Upper lobe of left lung (tissue), 6 donors: ENCODE results near the gene MRPL40. TPM values are rescaled to one million over a fixed set of nuclear protein-coding genes. Genes with fewer than 3 reads are reported as not detected.

Source experiments
- ATAC-seq, 2 donors: fragments of 200-7000 bp; cut with Tn5 transposase; one replicate each; pipeline ENCODE4 v1.9.1; 2022; ENCODE audit warnings: mild to moderate bottlenecking in 2 of 2, moderate library complexity in 2 of 2; ENCODE audit not compliant: low FRiP score in 2 of 2
- DNase-seq, 2 donors: peaks; one replicate each; pipeline ENCODE4 v3.0.0-alpha.2; 2019 to 2020
- H3K27ac ChIP-seq, 4 donors: fragments of 200-600 bp; sonication (generic); one replicate each; pipeline ENCODE4 v1.5.1; 2016 to 2019
- H3K27me3 ChIP-seq, 4 donors: fragments of 200-600 bp; sonication (generic); one replicate each; pipeline ENCODE4 v1.5.1; 2017 to 2019
- H3K36me3 ChIP-seq, 4 donors: fragments of 200-600 bp; sonication (generic); one replicate each; pipeline ENCODE4 v1.5.1; 2016 to 2019
- H3K4me1 ChIP-seq, 4 donors: fragments of 200-600 bp; sonication (generic); one replicate each; pipeline ENCODE4 v1.5.1; 2018 to 2019
- H3K4me3 ChIP-seq, 4 donors: fragments of 200-600 bp; sonication (generic); one replicate each; pipeline ENCODE4 v1.5.1; 2017 to 2019; ENCODE audit warnings: mild to moderate bottlenecking in 2 of 4, moderate library complexity in 1 of 4
- H3K9me3 ChIP-seq, 4 donors: fragments of 200-600 bp; sonication (generic); one replicate each; pipeline ENCODE4 v1.5.1; 2018 to 2019
- EP300 ChIP-seq, 4 donors: sonication (generic); formaldehyde crosslinking; IDR thresholded peaks; one replicate each; pipeline ENCODE4 v1.5.1; 2017; ENCODE audit warnings: antibody characterized with exemption in 4 of 4, control low read depth in 2 of 4
- POLR2A ChIP-seq, 4 donors: fragments of 450-650 bp; IDR thresholded peaks; one replicate each; pipeline ENCODE4 v1.5.1; 2016 to 2017; ENCODE audit warnings: antibody characterized with exemption in 4 of 4, mild to moderate bottlenecking in 2 of 4
- POLR2AphosphoS5 ChIP-seq, 2 donors: sonication (generic); formaldehyde crosslinking; IDR thresholded peaks; one replicate each; pipeline ENCODE4 v1.5.1; 2017; ENCODE audit warnings: antibody characterized with exemption in 2 of 2
- WGBS, 2 donors: methylation state at CpG; one replicate each; pipeline ENCODE4 v1.1.5; 2017 to 2018; 5-methylcytosine and 5-hydroxymethylcytosine counted together
- total RNA-seq, 6 donors: library from RNA; depleted of rRNA in 4 of 6; stranded (reverse); fragments of >200 nt in 4 of 6; gene quantifications; one replicate each; pipeline versions ENCODE4 v1.1.0 to v1.2.1, GENCODE V29; 2016 to 2021
- TF ChIP-seq, protein P1 (sequence below), 6 experiments: fragments of 450-650 bp in 4 of 6; fragments of 200-600 bp in 2 of 6; sonication (generic) in 2 of 6; IDR thresholded peaks; one replicate each; pipeline ENCODE4 v1.5.1; 2016 to 2019; ENCODE audit warnings: antibody characterized with exemption in 6 of 6
- donor health status: DM: no; HTN: no; CAD: no; lungs with moderate emphysema.
- donor health status: DM: no; HTN: yes; CAD: no; lungs with severe emphysema.

MRPL40 gene
- total RNA-seq, 6 donors from 2014 or later: 18.9 to 27.3 (median 22.9) TPM

DNA sequence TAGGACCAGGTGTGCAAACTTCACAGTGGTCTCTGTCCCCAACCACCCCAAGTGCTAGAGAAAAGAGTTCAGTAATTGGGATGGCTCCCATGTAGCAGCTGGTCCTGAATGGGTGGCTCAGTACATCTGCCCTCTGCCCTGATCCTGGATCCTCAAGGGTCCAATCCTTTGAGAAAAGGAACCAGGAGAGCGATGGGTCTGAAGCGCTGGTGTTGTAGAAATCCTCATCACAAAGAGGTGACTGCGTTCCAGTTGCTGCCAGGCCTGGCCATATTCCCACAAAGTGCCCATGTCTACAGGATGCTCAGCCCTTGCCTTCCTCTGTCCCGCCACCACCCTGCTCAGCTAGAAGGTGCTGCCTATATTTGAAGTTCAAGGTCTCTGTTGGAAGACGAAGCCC, 21.4 kb downstream of the MRPL40 start:
- ATAC-seq: no peak
- peaks cover 0 to 3% (median under 1%) of the 10 kb centered on the region in 4 donors for H3K4me1 ChIP-seq
- H3K9me3 ChIP-seq: no peaks in the 10 kb centered on the region
- peaks cover 24 to 82% (median 67%) of the 10 kb centered on the region in 4 donors for H3K36me3 ChIP-seq
- no peak for TF ChIP-seq POLR2A (IDR thresholded peaks at IDR 0.05)
- TF ChIP-seq POLR2AphosphoS5 (IDR thresholded peaks at IDR 0.05): no peak
- no peak for TF ChIP-seq EP300 (IDR thresholded peaks at IDR 0.05)
- TF ChIP-seq, protein P1, sequence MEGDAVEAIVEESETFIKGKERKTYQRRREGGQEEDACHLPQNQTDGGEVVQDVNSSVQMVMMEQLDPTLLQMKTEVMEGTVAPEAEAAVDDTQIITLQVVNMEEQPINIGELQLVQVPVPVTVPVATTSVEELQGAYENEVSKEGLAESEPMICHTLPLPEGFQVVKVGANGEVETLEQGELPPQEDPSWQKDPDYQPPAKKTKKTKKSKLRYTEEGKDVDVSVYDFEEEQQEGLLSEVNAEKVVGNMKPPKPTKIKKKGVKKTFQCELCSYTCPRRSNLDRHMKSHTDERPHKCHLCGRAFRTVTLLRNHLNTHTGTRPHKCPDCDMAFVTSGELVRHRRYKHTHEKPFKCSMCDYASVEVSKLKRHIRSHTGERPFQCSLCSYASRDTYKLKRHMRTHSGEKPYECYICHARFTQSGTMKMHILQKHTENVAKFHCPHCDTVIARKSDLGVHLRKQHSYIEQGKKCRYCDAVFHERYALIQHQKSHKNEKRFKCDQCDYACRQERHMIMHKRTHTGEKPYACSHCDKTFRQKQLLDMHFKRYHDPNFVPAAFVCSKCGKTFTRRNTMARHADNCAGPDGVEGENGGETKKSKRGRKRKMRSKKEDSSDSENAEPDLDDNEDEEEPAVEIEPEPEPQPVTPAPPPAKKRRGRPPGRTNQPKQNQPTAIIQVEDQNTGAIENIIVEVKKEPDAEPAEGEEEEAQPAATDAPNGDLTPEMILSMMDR (IDR thresholded peaks at IDR 0.05): no peak
- WGBS, 2 donors: 98 to 100% methylated on average over 3 to 5 of the region's 5 CpGs
- H3K27ac ChIP-seq: no peak overlapping the region
- peak in 1 of 2 donors; percentile 5 for DNase-seq
- H3K27me3 ChIP-seq: no peaks in the 10 kb centered on the region
- H3K4me3 ChIP-seq: no peak overlapping the region

DNA sequence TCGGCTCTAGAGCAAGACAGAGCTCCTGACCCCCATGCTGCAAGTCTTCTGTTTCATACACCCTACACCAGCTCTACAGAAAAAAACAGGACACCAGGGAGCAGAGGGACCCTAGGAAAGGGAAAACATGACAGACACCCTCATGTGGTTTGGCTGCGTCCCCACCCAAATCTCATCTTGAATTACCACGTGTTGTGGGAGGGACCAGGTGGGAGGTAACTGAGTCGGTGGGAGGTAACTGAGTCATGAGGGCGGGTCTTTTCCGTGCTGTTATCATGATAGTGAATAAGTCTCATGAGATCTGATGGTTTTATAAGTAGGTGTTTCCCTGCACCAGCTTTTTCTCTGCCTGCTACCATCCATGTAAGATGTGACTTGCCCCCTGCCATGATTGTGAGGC, 21.8 kb downstream of the MRPL40 start:
- TF ChIP-seq EP300 (IDR thresholded peaks at IDR 0.05) (no peak), POLR2A (IDR thresholded peaks at IDR 0.05) (no peak), POLR2AphosphoS5 (IDR thresholded peaks at IDR 0.05) (no peak)
- TF ChIP-seq, protein P1 (IDR thresholded peaks at IDR 0.05): no peak
- Histone ChIP-seq H3K4me1 (no peaks in the 10 kb centered on the region), H3K9me3 (no peaks in the 10 kb centered on the region), H3K27me3 (no peaks in the 10 kb centered on the region), H3K4me3 (no peak overlapping the region), H3K27ac (no peak overlapping the region), H3K36me3 (peaks cover 24 to 86% (median 69%) of the 10 kb centered on the region in 4 donors)
- DNase-seq (peak in 1 of 2 donors; percentile 4), ATAC-seq (no peak)
- WGBS, 2 donors: 89% methylated on average over 6 of the region's 6 CpGs

DNA sequence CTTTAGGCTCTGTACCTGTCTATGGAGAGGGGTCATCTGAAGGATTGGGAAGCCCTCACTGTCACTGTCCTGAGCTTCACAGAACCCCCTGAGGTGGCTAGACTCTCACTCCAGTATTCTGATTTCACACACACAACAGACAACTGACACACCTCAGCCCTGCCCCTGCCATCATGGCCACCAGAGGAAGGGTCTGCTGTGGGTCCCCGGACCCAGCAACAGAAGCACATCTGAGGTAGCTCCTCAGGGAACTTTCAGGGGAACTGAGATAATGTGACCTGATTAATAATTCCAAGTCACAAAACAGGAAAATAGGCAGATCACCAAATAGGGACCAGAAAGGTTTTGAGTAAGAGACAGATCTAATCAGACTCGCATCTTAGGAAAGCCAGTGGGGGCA, 22.7 kb downstream of the MRPL40 start:
- H3K4me3 ChIP-seq: no peak overlapping the region
- no peaks in the 10 kb centered on the region for H3K27me3 ChIP-seq
- H3K9me3 ChIP-seq: no peaks in the 10 kb centered on the region
- 98 to 100% methylated on average over 2 of the region's 2 CpGs for WGBS, 2 donors
- no peaks in the 10 kb centered on the region for H3K4me1 ChIP-seq
- H3K27ac ChIP-seq: no peak overlapping the region
- H3K36me3 ChIP-seq: peaks cover 24 to 93% (median 72%) of the 10 kb centered on the region in 4 donors
- no peak for ATAC-seq
- TF ChIP-seq EP300 (IDR thresholded peaks at IDR 0.05): no peak
- TF ChIP-seq, protein P1 (IDR thresholded peaks at IDR 0.05): no peak
- no peak for TF ChIP-seq POLR2AphosphoS5 (IDR thresholded peaks at IDR 0.05)
- TF ChIP-seq POLR2A (IDR thresholded peaks at IDR 0.05): no peak
- DNase-seq: peak in 1 of 2 donors; percentile 1

DNA sequence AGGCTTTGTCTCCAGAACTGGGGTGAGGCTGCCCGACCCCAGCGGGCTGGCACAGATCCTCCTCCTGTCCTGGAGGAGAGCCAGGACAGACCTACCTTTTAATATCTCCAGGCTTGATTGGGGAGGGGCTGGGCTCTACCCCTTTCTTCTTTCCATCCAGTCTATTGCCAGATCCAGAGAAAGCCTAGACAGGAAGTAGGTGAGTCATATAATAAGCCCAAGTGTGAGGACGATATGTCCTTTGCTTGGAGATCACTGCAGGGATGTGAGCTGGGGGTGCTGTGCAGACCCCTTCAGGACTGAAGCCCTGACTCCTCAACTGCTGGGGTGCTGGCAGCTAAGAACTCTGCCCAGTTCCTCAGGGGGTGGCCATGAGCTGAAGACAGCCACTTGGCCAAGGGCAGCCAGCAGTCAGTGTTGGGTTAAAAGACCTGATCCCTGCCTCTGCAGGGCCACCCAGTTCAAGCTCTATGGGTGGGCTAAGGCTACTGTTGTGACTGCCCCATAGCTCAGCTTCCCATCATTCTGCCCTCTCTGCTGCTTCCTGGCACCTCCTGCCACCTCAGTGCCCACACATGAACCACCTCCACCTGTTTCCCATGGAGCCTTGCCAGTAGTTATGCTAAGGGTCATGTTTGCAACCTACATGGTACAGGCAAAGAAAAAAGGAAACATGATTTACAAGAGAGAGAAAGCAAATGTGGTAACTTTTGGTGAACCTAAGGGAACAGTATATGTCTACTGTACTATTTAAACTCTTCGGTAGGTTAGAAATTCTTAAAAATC, 23.4 kb downstream of the MRPL40 start:
- no peaks in the 10 kb centered on the region for H3K4me1 ChIP-seq
- peak in 1 of 2 donors; percentile 12 for ATAC-seq
- no peaks in the 10 kb centered on the region for H3K27me3 ChIP-seq
- WGBS, 2 donors: 71 to 92% methylated on average over 2 to 4 of the region's 4 CpGs
- H3K36me3 ChIP-seq: peaks cover 24 to 91% (median 76%) of the 10 kb centered on the region in 4 donors
- no peak overlapping the region for H3K27ac ChIP-seq
- no peak for TF ChIP-seq EP300 (IDR thresholded peaks at IDR 0.05)
- TF ChIP-seq, protein P1 (IDR thresholded peaks at IDR 0.05): no peak
- no peak for TF ChIP-seq POLR2AphosphoS5 (IDR thresholded peaks at IDR 0.05)
- TF ChIP-seq POLR2A (IDR thresholded peaks at IDR 0.05): no peak
- no peak overlapping the region for H3K4me3 ChIP-seq
- DNase-seq: peak in 1 of 2 donors; percentile 6
- no peaks in the 10 kb centered on the region for H3K9me3 ChIP-seq
